Common myeloid progenitor, CD34-positive (primary cell): ENCODE results near the gene ADARB2.
A peak's percentile ranks its signal among the peaks of the same experiment; 100 is the strongest.

Experiments
- CTCF ChIA-PET: fragments of 350-600 bp; sonication (Branson Sonifier 250); formaldehyde crosslinking; loops from one replicate; lab custom pipeline; 2021; ENCODE audit warnings: antibody characterized with exemption; lab: Charles Lee
- POLR2A ChIA-PET: fragments of 350-600 bp; sonication (Branson Sonifier 250); formaldehyde crosslinking; loops from one replicate; lab custom pipeline; 2021; ENCODE audit warnings: antibody characterized with exemption; lab: Charles Lee
- DNase-seq, 3 donors: peaks; one replicate each; pipeline versions ENCODE4 v3.0.0 to v3.0.0-alpha.2; 2013
- H3K27ac ChIP-seq, 2 experiments: 1 replicate in 1 of 2; 2 replicates in 1 of 2; pipeline ENCODE4 v1.7.0; 2013; ENCODE audit warnings: inconsistent platforms in 2 of 2, low read length in 2 of 2, mild to moderate bottlenecking in 2 of 2, low read depth in 1 of 2, moderate library complexity in 1 of 2; ENCODE audit not compliant: severe bottlenecking in 2 of 2, insufficient read depth in 1 of 2, poor library complexity in 1 of 2
- H3K27me3 ChIP-seq, 5 experiments: replicated peaks in 2 of 5; 1 replicate in 3 of 5; 2 replicates in 2 of 5; pipeline versions ENCODE4 v1.6.1 to v1.7.0; 2013; ENCODE audit warnings: low read length in 4 of 5, mild to moderate bottlenecking in 2 of 5, moderate library complexity in 2 of 5, inconsistent platforms in 1 of 5; ENCODE audit not compliant: insufficient read depth in 5 of 5, control insufficient read depth in 4 of 5
- H3K36me3 ChIP-seq, 4 experiments: 1 replicate in 2 of 4; 2 replicates in 2 of 4; pipeline versions ENCODE4 v1.6.1 to v1.7.0; 2013; ENCODE audit warnings: low read length in 3 of 4, control low read depth in 1 of 4, mild to moderate bottlenecking in 1 of 4; ENCODE audit not compliant: control insufficient read depth in 4 of 4, insufficient read depth in 4 of 4
- H3K4me1 ChIP-seq, 4 experiments: 1 replicate in 3 of 4; 2 replicates in 1 of 4; pipeline versions ENCODE4 v1.6.1 to v1.7.1; 2013; ENCODE audit warnings: low read length in 3 of 4, mild to moderate bottlenecking in 3 of 4, control low read depth in 1 of 4, inconsistent platforms in 1 of 4, moderate library complexity in 1 of 4; ENCODE audit not compliant: control insufficient read depth in 4 of 4, insufficient read depth in 4 of 4; ENCODE audit errors: control extremely low read depth in 1 of 4
- H3K4me3 ChIP-seq, 7 experiments: 1 replicate in 4 of 7; 2 replicates in 3 of 7; pipeline versions ENCODE4 v1.5.1 to v1.7.0; 2013; ENCODE audit warnings: mild to moderate bottlenecking in 7 of 7, low read length in 6 of 7, moderate library complexity in 6 of 7, inconsistent platforms in 2 of 7, low read depth in 2 of 7, control low read depth in 1 of 7; ENCODE audit not compliant: insufficient read depth in 4 of 7, control insufficient read depth in 1 of 7; ENCODE audit errors: extremely low read depth in 1 of 7
- H3K9me3 ChIP-seq, 5 experiments: 1 replicate in 4 of 5; 2 replicates in 1 of 5; pipeline versions ENCODE4 v1.6.1 to v1.7.1; 2013; ENCODE audit warnings: low read length in 4 of 5, mild to moderate bottlenecking in 2 of 5, inconsistent platforms in 1 of 5, low read depth in 1 of 5, moderate library complexity in 1 of 5; ENCODE audit not compliant: control insufficient read depth in 4 of 5, insufficient read depth in 2 of 5; ENCODE audit errors: control extremely low read depth in 1 of 5
- WGBS: methylation state at CpG from one replicate; pipeline ENCODE4 v1.1.5; 2013; ENCODE audit not compliant: insufficient coverage; 5-methylcytosine and 5-hydroxymethylcytosine counted together

ADARB2 gene

DNA sequence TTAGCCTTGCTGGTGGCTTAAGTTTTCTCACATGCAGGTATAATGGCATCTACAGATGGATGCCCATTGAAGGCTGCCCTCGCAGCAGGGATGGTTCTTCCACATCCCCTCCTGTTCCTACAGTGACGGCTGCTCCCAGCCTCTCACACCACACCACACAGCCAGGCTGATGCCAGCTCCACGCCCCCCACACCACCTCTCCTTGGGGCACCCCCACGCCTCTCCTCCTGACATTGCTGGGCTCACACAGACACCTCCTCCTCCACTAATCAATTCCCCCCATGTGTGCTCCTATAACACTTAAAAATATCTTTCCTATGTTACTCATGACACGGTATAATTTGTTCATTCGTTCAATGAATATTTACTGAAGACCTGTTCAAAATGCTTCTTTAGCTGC lies 437.1 kb downstream of the ADARB2 start:
- Histone ChIP-seq H3K36me3 (no peaks in the 10 kb centered on the region), H3K27ac (no peak overlapping the region), H3K9me3 (no peaks in the 10 kb centered on the region), H3K4me3 (no peak overlapping the region), H3K4me1 (peaks cover 0 to 4% (median 0%) of the 10 kb centered on the region in 4 experiments), H3K27me3 (peaks cover 0 to 36% (median 13%) of the 10 kb centered on the region in 5 experiments)
- WGBS: 100% methylated on average over 2 of the region's 6 CpGs
- no peak for DNase-seq
- CTCF ChIA-PET: no interaction called here
- POLR2A ChIA-PET: no interaction called here

GRCh38 chr10:1299041-1299726 lies 438.1 kb downstream of the ADARB2 start:
- H3K27ac ChIP-seq: no peak overlapping the region
- H3K4me3 ChIP-seq: peak overlapping the region in 1 of 7 experiments; percentile 26
- no peaks in the 10 kb centered on the region for H3K36me3 ChIP-seq
- ChIA-PET CTCF (no interaction called here), POLR2A (no interaction called here)
- WGBS: 55% methylated on average over 11 of the region's 12 CpGs
- peak in 1 of 3 donors; percentile 36 for DNase-seq
- no peaks in the 10 kb centered on the region for H3K9me3 ChIP-seq
- H3K27me3 ChIP-seq: peaks cover 0 to 40% (median 13%) of the 10 kb centered on the region in 5 experiments
- H3K4me1 ChIP-seq: peaks cover 0 to 4% (median 0%) of the 10 kb centered on the region in 4 experiments

- Histone ChIP-seq H3K4me3 (no peak overlapping the region), H3K27me3 (peaks cover 0 to 54% (median 13%) of the 10 kb centered on the region in 5 experiments), H3K27ac (no peak overlapping the region), H3K36me3 (no peaks in the 10 kb centered on the region), H3K4me1 (peaks cover 0 to 4% (median 0%) of the 10 kb centered on the region in 4 experiments), H3K9me3 (no peaks in the 10 kb centered on the region)
- CTCF ChIA-PET: no interaction called here
- POLR2A ChIA-PET: no interaction called here
- DNase-seq: no peak
- WGBS: 55% methylated on average over 9 of the region's 14 CpGs
Observed at GRCh38 chr10:1297566-1298301, 439.6 kb downstream of the ADARB2 start.

DNA sequence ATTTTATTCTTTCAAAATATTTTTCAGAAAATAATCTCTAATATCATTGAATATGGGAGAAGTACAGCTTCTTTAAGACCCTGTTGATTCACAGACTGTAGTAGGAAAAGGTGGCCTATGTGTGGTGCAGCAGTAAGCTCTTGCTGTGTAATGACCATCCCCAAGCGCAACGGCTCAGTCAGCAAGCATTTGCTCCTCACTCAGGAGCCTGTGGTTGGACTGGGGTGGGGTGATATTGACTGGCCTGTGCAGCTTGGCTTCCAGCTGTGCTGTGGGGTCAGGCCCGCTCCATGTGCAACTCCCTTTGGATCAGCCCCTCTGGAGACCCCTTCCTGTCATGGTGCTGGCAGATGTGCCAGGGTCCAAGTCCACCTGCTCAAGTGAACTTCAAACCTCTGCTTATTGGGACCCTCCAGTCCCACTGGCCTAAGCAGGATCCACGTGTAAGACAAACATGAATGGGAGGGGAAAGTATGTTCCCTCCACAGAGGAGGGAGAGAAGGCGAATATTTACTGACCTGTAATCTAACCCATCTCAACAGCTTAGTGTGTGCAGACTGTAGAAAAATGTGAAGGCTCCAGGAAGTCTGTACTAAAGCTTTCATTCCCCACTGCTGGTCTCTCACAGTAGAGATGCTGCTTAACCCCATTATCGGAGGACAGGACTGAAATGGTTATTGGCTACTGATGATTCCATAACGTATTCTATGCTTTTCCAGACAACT lies 441.4 kb downstream of the ADARB2 start:
- CTCF ChIA-PET: interaction anchor here (1.1 to 1.2 kb wide), 2 partner anchors 12 to 73 kb away, joined by 3 read pairs; no protein-coding TSS in a partner anchor

DNA sequence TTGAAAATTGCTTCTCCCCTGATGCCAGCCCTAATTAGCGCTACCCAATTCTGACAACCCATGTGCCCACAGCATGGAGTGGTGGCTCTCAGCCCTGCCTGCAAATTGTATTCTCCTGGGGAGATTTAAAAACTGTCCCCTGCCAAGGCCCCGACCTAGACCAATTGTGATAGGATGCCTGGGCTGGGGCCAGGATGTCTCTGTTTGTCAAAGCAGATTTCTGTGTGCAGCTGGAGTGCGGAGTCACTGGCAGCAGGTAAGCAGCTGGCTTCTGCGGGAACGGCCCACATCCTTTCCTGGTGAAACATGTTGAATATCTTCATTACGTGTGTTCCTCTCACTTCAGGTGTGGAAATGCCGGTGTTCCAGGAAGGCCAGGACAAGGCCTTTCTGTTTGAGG lies 442.6 kb downstream of the ADARB2 start:
- no peak overlapping the region for H3K4me3 ChIP-seq
- ChIA-PET CTCF (no interaction called here), POLR2A (no interaction called here)
- H3K9me3 ChIP-seq: no peaks in the 10 kb centered on the region
- WGBS: 96% methylated on average over 7 of the region's 7 CpGs
- no peak overlapping the region for H3K27ac ChIP-seq
- peaks cover 0 to 60% (median 5%) of the 10 kb centered on the region in 5 experiments for H3K27me3 ChIP-seq
- H3K36me3 ChIP-seq: no peaks in the 10 kb centered on the region
- H3K4me1 ChIP-seq: peaks cover 0 to 4% (median 0%) of the 10 kb centered on the region in 4 experiments
- no peak for DNase-seq

More for the DNA sequence above, 441.4 kb downstream of the ADARB2 start:
- Histone ChIP-seq H3K27me3 (peaks cover 0 to 67% (median 13%) of the 10 kb centered on the region in 5 experiments), H3K36me3 (no peaks in the 10 kb centered on the region), H3K27ac (no peak overlapping the region), H3K4me1 (peaks cover 0 to 4% (median 0%) of the 10 kb centered on the region in 4 experiments), H3K4me3 (no peak overlapping the region), H3K9me3 (no peaks in the 10 kb centered on the region)
- DNase-seq: no peak
- WGBS: 96% methylated on average over 4 of the region's 7 CpGs
- POLR2A ChIA-PET: no interaction called here

- Histone ChIP-seq H3K27me3 (peaks cover 0 to 60% (median 4%) of the 10 kb centered on the region in 5 experiments), H3K9me3 (no peaks in the 10 kb centered on the region), H3K36me3 (no peaks in the 10 kb centered on the region), H3K4me1 (no peaks in the 10 kb centered on the region), H3K4me3 (no peak overlapping the region), H3K27ac (no peak overlapping the region)
- DNase-seq: no peak
- POLR2A ChIA-PET: no interaction called here
- CTCF ChIA-PET: no interaction called here
- 52% methylated on average over 10 of the region's 10 CpGs for WGBS
Observed at GRCh38 chr10:1293636-1294435, 443.5 kb downstream of the ADARB2 start.
